GM19240 (cell line): ENCODE data around the gene FAM168A.

Source experiments
- DNase-seq: peaks from one replicate; pipeline ENCODE4 v3.0.0; 2011; ENCODE audit warnings: low spot score; ENCODE audit not compliant: insufficient read length

Gene FAM168A

GRCh38 chr11:73402834-73403185 lies 195.1 kb downstream of the FAM168A start:
- DNase-seq = no peak

- DNase-seq = no peak
Measured at GRCh38 chr11:73401924-73402833, 195.7 kb downstream of the FAM168A start.

GRCh38 chr11:73401217-73401923 lies 196.5 kb downstream of the FAM168A start:
- DNase-seq = no peak

- no peak for DNase-seq
Measured at GRCh38 chr11:73400293-73400692, 197.6 kb downstream of the FAM168A start.

GRCh38 chr11:73399636-73400035 lies 198.3 kb downstream of the FAM168A start:
- no peak for DNase-seq

GRCh38 chr11:73399159-73399590 lies 198.7 kb downstream of the FAM168A start:
- no peak for DNase-seq

GRCh38 chr11:73398721-73399120 lies 199.2 kb downstream of the FAM168A start:
- no peak for DNase-seq

- DNase-seq = no peak
Measured at GRCh38 chr11:73398132-73398526, 199.8 kb downstream of the FAM168A start.

- no peak for DNase-seq
Measured at GRCh38 chr11:73397468-73398131, 200.3 kb downstream of the FAM168A start.

GRCh38 chr11:73396985-73397384 lies 200.9 kb downstream of the FAM168A start:
- no peak for DNase-seq

- no peak for DNase-seq
Measured at GRCh38 chr11:73396251-73396930, 201.5 kb downstream of the FAM168A start.

GRCh38 chr11:73395297-73396208 lies 202.4 kb downstream of the FAM168A start:
- no peak for DNase-seq

- DNase-seq = no peak
Measured at GRCh38 chr11:73394416-73395296, 203.3 kb downstream of the FAM168A start.

- peak; percentile 65 for DNase-seq
Measured at GRCh38 chr11:73393479-73394415, 204.2 kb downstream of the FAM168A start.

GRCh38 chr11:73393011-73393380 lies 204.9 kb downstream of the FAM168A start:
- DNase-seq = no peak

- no peak for DNase-seq
Measured at GRCh38 chr11:73392108-73393010, 205.6 kb downstream of the FAM168A start.

GRCh38 chr11:73391665-73392064 lies 206.2 kb downstream of the FAM168A start:
- DNase-seq = no peak
